Stimulated activated CD8-positive, alpha-beta memory T cell treated with anti-CD3 and anti-CD28 coated beads, Interleukin-15, amount 100 ng/mL, for 1 hour (primary cell): ENCODE data around the gene PSORS1C2.
"Not testable (repeated sequence)": the region's sequence is repeated elsewhere in the genome, so short reads cannot be mapped to it uniquely, and the experiment has no call there.

Experiments used
- DNase-seq: peaks from one replicate; pipeline ENCODE4 v3.0.0-alpha.2; 2020; ENCODE audit warnings: low read depth

Gene PSORS1C2

DNA sequence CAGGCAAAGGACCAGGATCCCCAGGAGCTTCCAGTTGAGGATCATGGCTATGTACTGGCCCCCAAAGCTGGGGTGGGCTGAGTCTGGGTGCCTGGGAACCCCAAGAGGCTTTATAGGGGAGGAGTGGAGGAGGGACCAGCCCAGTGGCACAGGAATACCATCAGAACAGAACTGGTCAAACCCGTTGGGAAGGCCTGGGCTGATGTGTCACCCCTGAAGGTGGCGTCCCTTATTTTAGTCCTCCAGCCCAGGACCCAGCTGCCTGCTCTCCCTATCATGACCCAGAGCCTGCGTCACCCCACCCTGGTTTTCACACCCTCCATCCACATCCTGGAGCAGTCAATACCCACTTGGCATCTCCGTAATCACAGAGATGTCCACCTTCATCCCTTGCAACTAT, at the start of gene PSORS1C2:
TSS of gene PSORS1C2 (minus strand) at position 85 of the 400 bp plus-strand sequence. CDS start at position 45, 40 bp downstream.
- DNase-seq, result no peak

DNA sequence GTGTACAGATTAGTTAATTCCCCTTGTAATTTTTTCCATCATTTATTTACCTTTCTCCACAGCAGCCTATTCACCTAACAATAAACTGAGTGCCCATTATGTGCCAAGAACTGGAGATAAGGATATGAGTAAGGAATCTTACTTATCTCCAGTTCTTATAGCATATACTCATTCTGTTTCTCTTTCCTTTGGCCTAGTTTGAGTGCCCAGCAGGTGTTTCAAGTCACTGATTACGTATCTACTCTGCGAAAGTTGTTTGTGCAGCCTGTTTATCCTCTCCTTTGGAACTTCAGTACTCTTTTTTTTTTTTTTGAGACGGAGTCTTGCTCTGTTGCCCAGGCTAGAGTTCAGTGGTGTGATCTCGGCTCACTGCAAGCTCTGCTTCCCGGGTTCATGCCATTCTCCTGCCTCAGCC, 48.9 kb upstream of the PSORS1C2 start:
- no peak for DNase-seq

DNA sequence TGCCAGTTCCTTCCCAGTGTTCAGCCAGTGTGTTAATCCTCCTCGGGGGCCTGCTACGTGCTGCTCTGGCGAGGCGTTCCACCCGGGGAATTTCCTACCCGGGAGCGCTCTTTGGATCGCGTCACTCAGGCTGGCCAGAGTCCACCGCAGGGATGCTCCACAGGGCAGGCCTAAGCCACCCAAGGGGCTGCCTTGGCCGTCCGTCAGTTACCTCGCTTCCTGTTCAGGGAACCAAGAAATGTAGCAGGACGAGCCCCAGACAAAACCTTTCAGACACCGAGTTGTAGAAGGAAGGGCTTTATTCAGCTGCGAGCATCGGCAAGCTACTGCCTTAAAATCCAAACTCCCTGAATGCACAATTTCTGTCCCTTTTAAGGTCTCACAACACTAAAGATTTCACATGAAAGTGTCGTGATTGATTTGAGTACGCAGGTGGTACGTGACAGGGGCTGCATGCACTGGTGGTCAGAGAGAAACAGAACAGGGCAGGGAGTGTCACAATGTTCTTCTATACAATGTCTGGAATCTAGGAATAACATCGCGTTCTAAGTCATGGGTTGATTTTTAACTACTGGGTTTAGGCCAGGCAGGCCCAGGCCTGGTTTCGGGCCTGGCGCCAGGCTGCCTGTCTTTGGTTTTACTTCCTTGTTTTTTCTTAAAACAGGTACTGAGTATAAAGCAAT, 47.3 kb upstream of the PSORS1C2 start:
- no peak for DNase-seq

DNA sequence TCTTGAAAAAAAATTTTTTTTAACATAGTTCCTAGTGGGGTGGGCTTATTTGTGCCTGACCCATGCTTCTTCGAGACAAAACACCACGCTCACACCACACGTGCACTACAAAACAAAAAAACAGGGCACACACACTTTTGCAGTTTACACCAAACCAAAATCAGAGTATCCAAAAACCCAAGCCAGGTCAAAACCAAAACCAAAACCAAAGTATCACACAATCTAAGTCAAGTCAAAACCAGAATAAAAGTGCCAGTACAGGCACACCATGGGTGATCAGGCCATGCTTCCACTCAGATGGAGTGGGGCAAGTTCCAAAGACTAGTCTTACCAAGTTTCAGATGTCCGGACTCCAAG, 46.8 kb upstream of the PSORS1C2 start:
- DNase-seq, result not testable (repeated sequence)

DNA sequence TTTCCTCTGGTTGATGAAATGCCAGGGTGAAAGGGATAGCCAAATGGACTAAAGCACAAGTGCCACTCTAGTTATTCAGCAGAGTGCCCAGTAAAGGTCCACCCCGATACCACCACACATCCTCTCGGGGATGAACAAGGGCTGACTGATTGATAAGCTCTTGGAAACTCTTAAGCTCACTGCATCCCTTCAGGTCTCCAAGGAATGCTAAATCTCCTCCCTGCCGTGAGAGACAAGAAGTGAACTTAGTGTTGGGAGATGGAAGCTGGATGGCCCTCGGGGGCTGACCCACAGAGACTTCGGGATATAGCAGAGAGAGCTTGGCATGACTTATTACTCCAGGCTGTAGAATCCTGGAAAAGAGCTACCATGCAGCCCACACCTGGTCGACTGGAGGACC, 45.0 kb upstream of the PSORS1C2 start:
- not testable (repeated sequence) for DNase-seq

DNA sequence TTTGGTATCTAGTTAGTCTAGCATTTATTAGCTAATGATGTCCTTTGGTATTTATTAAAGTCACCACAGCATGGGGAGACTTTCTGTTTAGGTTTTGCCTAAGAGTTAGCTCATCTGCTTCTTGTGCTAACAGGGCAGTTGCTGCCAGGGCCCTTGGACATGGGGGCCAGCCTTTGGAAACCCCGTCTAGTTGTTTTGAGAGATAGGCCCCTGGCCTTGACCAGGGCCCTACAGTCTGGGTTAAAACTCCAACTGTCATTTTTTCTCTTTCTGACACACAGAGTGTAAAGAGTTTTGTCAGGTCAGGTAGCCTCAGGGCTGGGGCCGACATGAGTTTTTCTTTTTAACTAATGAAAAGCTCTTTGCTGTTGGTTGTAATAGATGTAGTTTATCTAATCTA, 44.4 kb upstream of the PSORS1C2 start:
- DNase-seq, result not testable (repeated sequence)

DNA sequence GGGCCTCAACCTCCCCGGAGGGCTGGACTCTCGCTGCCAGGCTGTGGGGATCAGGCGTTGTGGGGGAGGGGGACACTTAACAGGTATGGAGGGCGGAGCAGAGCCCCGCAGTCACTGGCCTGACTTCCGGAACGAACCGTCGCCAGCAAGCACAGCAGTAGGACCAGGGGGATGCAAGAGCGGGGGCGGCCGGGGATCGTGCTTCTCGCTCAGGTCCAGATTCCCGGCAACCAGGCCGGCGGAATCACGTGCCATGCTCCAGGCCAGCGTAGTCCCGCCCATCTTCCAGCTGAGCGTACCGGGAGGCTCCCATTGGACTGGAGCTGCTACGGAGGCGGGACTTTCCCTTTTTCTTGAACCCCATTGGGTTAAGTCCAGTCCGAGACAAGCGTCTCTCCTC, 41.6 kb upstream of the PSORS1C2 start:
- DNase-seq, result no peak

DNA sequence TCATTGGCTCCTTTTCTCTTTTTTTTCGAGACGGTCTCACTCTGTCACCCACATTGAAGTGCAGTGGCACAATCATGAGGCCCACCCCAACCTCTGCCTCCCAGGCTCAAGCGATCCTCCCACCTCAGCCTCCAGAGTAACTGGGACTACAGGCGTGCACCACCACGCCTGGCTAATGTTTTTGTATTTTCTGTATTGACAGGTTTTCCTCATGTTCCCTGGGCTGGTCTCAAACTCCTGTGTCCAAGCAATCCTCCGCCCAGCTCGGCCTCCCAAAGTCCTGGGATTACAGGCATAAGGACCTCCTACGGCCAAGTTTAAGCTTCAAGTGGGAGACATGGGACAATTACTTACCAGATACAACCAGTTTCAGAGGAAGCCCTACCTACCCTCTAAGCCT, 41.0 kb upstream of the PSORS1C2 start:
- no peak for DNase-seq

DNA sequence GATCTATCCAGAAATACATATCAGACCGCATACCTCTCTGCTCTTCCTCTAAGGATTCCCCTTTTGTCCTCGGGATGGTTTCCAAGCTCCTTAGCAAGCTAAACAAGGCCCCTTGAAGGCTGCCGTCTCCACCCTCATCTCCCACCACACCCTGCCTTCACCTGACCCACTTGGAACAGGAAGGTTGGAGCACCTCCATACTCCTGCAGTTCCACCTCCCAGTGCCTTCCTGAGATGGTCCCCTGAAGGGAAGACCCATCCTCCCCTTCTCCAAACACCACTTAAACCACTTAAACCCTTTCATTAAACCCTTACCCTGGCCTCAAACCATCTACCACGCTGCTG, 40.1 kb upstream of the PSORS1C2 start:
- no peak for DNase-seq

DNA sequence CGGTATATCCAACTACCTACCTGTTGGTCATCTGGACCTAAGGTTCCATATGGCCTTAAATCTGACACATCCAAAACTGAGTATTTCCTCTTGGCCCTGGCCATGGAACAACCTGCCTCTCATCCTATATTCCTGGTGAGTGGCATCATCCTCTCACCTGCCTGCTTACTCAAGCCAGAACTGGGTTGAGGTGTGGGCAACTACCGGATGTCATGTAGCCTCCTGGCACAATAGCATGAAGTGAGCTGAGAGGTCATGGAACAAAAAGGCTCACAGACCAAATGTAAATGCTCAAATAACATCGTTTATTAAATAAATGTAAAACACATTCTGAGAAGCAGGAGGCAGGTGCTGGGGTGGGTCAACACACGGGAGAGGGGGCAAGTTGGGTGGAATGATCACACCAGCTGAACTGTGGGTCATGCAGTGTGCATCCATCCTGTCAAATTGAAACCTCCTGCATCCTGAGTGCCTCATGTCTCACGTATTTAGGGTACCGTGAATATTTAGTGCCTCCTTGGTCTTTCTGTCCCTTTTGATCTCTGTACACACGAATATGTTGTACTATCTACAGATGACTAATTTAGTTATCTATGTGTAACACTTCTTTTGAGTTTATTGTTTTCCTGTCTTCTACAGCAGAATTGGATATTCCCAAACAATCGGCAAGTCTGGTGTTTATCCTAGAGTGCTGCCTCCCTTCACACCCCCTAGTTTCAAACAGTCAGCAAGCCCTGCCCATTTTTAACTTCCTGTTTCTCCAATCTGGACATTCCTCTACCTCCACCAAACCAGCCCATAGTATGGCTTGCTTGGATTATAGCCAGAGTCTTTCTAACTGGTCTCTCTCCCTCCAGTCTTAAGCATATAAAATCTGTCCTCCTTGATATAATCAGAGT, 39.5 kb upstream of the PSORS1C2 start:
- DNase-seq, result no peak

DNA sequence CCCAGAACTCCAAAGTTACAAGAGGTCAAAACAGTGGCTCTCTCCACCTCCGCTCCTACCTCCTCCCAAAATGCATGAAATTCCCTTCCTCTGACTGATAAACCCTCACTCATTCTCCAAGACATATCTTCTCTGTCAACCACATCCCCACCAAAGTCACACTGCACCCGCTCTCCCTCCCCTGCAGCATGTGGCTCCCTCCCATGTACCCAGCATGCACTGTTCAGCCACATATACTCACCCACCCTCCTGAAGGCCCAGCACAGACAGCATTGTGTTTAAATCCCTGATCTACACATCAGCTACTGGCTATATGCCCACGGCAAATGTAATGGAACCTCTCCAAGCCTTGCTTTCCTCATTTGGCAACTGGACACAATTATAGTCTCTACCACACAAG, 37.1 kb upstream of the PSORS1C2 start:
- no peak for DNase-seq

DNA sequence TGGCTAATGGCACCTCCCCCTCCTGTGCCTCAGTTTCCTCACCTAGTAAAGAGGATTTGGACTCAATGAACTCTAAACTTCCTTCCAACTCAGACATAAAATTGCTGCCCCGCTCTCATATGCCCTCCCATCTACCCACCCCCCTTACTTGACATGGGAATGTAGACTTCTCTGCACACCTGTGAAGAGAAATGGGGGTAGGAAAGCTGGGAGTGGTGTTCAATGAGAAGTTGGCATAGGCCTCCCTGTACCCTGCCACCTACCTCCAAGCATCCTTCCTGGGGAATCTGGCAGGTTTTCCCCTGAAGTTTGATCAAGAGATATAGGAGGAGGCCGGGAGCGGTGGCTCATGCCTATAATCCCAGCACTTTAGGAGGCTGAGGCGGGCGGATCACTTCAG, 35.5 kb upstream of the PSORS1C2 start:
- no peak for DNase-seq

DNA sequence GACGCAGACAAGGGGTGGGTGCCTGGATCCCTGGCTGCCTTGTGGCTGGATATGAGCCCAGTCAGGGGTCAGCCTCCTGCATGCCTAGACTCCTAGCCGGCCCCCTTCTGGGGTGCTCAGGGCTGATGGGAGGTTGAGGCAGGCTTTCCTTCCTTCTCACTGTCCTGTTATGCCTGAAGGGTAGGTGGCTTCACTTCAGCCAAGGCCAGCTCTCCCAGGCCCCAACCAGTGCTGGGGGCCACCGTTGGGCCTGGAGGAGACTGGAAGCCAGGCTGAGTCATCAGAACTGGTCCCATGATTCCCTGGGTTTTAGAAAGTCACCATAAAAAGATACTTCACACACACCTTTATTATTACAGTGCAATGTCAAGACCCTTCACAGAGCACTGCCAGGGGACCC, 34.5 kb upstream of the PSORS1C2 start:
- no peak for DNase-seq

DNA sequence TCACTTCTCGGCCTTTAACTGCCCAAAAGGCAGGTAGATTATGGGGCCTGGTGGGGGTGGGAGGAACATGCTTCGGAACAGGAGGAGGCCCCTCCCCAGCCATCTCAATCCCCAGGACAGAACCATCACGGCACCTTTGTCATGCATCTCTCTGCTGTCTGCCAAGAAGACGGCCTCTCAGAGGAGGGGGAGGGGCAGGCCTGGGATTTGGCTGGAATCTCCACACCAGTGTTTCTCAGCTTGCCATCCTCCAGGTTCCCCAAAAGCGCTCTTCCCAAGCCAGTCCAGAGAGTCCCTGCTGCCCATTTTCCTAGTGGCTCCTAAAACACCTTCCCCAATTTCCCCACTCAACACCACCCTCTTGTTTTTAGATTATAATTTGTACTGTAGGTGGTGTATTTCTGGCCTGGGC, 34.1 kb upstream of the PSORS1C2 start:
- no peak for DNase-seq

DNA sequence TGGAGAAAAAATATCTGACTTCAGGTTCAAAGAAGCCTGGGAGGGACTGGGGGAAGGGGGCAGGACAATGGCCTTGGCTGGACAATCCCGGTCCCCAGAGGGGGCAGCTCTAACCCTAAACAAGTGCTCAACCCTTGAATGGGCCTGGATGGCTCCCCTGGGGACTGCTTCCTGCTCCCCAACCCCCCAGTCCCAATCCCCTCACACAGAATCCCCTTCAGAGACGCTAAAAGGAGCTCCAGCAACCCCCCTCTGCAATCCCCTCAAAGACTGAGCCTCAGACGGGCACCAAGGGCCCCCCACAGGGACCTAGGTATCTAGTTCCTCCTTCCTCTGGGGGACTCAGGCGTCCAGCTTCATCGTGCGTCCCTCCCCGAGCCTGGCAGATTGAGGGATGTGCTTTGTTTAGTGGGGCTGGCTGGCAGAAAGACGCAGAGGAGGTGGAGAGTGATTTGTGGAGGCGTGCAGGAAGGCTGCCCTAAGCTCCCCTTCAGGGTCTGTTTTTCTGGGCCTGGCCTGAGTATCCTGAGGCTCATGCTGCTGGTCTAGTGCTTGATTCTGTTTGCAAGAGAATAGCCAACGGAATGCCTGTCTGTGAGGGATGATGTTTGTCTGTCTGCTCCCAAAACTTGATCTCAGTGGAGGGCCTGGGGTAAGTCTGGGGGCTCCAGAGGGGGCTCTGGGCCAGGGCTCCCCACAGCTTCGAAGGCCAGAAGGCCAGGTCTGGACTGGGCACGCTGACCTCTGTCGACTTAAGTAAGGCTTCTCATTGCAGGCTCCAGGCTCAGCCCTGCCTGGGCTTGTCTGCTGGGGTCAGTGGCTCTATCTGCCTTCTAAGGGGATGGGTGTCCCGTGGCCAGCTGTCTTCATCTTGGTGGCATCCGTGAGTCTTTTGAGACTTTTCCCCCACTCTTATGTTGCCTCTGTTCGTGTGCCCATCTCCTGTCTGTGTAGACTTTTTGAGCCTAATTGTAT, 33.4 kb upstream of the PSORS1C2 start:
- no peak for DNase-seq

DNA sequence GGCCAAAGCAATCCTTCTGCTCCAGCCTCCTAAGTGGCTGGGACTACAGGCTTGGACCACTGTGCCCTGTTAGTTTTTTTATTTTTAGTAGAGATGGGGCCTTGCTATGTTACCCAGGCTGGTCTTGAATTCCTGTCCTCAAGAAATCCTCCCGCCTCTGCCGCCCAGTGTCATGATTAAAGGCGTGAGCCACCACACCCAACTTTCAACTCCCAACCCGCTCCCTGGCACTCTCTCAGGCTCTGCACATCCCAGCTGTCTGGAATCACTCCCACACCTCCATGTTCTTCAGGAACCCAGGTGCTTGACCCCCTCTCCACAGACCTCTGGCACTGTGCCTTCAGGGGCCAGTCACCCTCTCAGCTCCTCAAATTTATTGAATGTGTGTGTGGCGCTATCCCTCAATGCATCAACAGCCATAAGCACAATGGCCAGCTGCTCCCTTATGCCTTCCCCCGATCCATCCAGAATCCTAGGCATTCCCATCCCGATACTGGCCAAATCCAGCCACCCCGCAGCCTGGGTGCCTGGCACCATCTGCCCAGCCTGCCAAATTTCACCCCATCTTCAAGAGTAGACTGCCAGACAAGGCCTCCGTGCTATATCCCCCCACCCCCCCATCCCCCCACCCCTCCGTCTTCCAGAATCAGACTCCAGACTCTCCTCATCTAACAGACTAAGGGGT, 32.3 kb upstream of the PSORS1C2 start:
- DNase-seq, result no peak

DNA sequence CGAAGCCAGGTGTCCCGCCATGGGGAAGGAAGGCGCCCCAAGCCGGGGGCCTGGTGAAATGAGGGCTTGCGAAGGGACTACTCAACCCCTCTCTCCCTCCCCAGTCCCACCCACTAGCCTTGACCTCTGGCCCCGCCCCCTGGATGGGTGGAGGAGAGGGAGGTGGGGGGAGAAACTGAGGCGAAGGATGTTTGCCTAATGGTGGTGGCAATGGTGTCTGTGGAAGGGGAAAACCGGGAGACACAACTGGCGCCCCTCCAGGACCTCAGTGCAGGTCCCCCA, 31.7 kb upstream of the PSORS1C2 start, which contains the start of gene POU5F1:
TSS of gene POU5F1 (minus strand) at position 83 of the 282 bp plus-strand sequence. CDS start at position 21, 62 bp downstream.
- DNase-seq, result no peak

DNA sequence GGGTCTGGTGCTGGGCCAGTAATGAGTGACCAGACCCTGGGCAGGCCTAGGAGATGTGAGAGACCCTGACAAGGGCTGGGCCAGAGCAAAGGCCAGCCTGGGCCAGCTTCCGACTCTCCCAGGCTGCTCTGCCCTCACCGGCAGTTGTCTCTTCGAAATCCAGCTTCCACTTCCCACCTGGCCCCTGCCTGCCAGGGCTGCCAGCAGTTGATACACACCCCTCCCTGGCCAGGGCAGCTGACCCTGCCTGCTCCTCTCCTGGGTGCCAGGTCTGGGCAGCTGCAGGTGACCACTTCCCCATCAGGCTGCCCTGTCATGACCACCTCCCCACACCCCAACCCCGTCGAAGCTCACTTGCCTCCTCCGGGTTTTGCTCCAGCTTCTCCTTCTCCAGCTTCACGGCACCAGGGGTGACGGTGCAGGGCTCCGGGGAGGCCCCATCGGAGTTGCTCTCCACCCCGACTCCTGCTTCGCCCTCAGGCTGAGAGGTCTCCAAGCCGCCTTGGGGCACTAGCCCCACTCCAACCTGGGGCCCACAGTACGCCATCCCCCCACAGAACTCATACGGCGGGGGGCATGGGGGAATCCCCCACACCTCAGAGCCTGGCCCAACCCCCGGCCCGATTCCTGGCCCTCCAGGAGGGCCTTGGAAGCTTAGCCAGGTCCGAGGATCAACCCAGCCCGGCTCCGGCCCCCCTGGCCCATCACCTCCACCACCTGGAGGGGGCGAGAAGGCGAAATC, 31.2 kb upstream of the PSORS1C2 start:
- not testable (repeated sequence) for DNase-seq

DNA sequence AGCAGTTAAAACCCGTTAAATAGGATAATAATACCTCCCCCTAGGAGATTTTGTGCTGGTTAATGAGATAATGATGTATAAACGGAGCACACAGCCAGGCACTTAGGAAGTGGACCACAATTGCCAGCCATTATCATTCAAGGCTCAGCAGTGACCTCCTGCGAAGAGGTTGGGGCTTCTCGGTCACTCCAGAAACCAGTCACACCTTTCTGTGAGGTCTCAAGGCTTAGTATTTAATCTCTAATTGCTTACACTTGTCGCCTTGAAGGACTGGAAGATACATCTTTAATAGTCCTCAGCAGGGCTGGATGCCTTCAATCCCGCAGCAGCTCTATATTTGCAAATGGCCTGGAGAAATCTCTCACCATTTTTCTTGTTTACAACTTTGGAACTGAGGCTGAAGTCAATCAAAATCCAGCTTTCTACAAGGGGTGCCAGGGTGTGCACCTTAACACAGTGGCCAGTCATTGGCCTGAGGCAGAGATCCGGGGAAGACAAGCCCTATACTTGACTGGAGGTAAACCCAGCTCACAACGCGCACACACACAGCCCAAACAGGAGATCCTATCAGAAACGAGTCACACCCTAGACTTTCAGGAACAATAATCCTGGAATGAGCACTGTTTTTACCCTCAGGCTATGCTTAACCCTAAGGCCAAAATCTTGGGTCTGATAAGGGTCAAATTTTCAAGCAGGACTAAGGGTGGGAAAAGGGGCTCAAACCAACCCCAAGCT, 30.4 kb upstream of the PSORS1C2 start:
- no peak for DNase-seq

DNA sequence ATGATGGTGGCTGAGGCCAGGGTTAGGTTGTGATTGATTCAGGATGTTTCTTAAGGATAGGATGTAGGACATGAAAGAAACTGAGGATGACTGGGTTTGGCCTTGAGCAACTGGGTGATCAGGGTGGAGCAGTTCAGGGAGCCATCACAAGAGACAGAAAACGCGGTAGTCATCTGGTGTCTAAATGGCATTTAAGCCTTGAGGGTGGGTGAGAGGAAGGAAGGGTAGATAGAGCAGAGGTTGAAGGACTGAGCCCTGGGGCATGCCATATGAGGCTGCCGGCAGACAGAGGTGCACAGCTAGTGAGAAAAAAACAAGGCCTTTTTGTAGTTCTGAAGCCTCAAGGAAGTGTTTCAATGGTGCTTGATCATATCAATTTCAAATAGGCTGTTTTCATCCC, 29.7 kb upstream of the PSORS1C2 start:
- DNase-seq, result no peak
